Measurements from ENCODE around the gene OSBPL1A.

DNA sequence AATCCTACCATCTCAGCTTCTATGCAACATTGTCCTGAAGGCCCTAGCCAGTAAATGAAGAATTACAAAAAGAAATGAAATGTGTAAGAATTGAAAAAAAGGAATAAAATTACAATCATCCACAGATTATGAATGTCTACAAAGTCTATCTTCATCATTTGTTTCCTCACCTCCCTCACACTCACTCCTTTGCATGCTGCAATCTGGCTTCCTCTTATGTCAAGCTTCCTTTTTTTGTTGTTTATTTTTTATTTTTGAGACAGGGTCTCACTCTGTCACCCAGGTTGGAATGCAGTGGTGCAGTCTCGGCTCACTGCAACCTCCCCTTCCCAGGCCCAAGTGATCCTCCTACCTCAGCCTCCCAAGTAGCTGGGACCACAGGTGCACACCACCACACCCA lies 129.7 kb downstream of the OSBPL1A start:
- TF ChIP-seq EZH2 (IDR thresholded peaks at IDR 0.05; ENCODE audit: low read depth, low read length, severe bottlenecking) (no peak), ZNF274 (IDR thresholded peaks at IDR 0.05; ENCODE audit: borderline replicate concordance, extremely low read depth, low read length) (no peak), GABPA (IDR thresholded peaks at IDR 0.05; ENCODE audit: borderline replicate concordance, insufficient read depth, low read length) (no peak), SAP30 (IDR thresholded peaks at IDR 0.05; ENCODE audit: insufficient read depth, insufficient replicate concordance, low read length) (no peak), EP300 (IDR thresholded peaks at IDR 0.05; ENCODE audit: borderline replicate concordance in 1 of 2, low read depth in 2 of 2, low read length in 2 of 2) (no peak), CBX8 (IDR thresholded peaks at IDR 0.05; ENCODE audit: borderline replicate concordance, low read depth, low read length) (no peak), FOSL1 (IDR thresholded peaks at IDR 0.05; ENCODE audit: insufficient read depth, low read depth, low read length) (no peak), BACH1 (IDR thresholded peaks at IDR 0.05; ENCODE audit: low read length) (no peak)
